Brain microvascular endothelial cell (primary cell): ENCODE results near the gene BACE1.

Source experiments
- DNase-seq: peaks from one replicate; pipeline ENCODE4 v3.0.0-alpha.2; 2020
- H3K27ac ChIP-seq: fragments of 250-450 bp; sonication (Bioruptor Pico); 2 replicates; pipeline ENCODE4 v1.5.1; 2020; ENCODE audit warnings: mild to moderate bottlenecking, moderate library complexity
- H3K27me3 ChIP-seq: fragments of 250-450 bp; sonication (Bioruptor Pico); replicated peaks from 2 replicates; pipeline ENCODE4 v1.5.1; 2020; ENCODE audit warnings: mild to moderate bottlenecking
- H3K36me3 ChIP-seq: fragments of 250-450 bp; sonication (Bioruptor Pico); replicated peaks from 2 replicates; pipeline ENCODE4 v1.5.1; 2020; ENCODE audit warnings: mild to moderate bottlenecking
- H3K4me3 ChIP-seq: 2 replicates; pipeline ENCODE4 v1.5.1; 2011; ENCODE audit warnings: low read depth, mild to moderate bottlenecking, control low read depth, low read length, moderate library complexity
- in situ Hi-C: cut with HindIII; loops from 2 replicates; pipeline ENCODE4 v1.10.0; 2017; ENCODE audit warnings: low sequenced_read_pairs, low pct_ligation_motif_present
- TF ChIP-seq, protein P1 (sequence below): IDR thresholded peaks from 2 replicates; pipeline ENCODE4 v1.5.1; 2011; ENCODE audit warnings: low read depth, mild to moderate bottlenecking, moderate library complexity, low read length, control low read depth, inconsistent platforms; ENCODE audit errors: missing control alignments

The BACE1 gene

DNA sequence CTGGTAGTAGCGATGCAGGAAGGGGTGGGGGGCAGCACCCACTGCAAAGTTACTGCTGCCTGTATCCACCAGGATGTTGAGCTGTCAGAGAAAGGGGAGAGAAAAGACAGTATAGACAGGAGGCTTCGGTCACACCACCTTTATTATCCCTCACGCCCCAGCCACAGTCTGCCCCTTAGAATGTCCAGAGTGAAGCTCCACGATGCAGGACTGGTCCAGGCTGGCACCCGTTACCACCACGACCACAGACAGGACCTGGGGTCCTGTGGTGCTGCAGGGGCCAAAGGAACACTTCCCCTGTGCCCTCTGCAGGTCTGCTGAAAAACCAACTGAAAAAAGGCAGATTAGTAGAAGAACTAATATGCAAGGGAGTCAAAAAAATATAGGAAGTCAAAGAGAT is 19.2 kb downstream of the BACE1 start:
- in situ Hi-C loops: no loop called here
- no peak for DNase-seq
- Histone ChIP-seq H3K27me3 (no peaks in the 10 kb centered on the region), H3K4me3 (no peak overlapping the region), H3K27ac (no peak overlapping the region), H3K36me3 (peaks cover 4% of the 10 kb centered on the region)
- TF ChIP-seq, protein P1, sequence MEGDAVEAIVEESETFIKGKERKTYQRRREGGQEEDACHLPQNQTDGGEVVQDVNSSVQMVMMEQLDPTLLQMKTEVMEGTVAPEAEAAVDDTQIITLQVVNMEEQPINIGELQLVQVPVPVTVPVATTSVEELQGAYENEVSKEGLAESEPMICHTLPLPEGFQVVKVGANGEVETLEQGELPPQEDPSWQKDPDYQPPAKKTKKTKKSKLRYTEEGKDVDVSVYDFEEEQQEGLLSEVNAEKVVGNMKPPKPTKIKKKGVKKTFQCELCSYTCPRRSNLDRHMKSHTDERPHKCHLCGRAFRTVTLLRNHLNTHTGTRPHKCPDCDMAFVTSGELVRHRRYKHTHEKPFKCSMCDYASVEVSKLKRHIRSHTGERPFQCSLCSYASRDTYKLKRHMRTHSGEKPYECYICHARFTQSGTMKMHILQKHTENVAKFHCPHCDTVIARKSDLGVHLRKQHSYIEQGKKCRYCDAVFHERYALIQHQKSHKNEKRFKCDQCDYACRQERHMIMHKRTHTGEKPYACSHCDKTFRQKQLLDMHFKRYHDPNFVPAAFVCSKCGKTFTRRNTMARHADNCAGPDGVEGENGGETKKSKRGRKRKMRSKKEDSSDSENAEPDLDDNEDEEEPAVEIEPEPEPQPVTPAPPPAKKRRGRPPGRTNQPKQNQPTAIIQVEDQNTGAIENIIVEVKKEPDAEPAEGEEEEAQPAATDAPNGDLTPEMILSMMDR: no peak

DNA sequence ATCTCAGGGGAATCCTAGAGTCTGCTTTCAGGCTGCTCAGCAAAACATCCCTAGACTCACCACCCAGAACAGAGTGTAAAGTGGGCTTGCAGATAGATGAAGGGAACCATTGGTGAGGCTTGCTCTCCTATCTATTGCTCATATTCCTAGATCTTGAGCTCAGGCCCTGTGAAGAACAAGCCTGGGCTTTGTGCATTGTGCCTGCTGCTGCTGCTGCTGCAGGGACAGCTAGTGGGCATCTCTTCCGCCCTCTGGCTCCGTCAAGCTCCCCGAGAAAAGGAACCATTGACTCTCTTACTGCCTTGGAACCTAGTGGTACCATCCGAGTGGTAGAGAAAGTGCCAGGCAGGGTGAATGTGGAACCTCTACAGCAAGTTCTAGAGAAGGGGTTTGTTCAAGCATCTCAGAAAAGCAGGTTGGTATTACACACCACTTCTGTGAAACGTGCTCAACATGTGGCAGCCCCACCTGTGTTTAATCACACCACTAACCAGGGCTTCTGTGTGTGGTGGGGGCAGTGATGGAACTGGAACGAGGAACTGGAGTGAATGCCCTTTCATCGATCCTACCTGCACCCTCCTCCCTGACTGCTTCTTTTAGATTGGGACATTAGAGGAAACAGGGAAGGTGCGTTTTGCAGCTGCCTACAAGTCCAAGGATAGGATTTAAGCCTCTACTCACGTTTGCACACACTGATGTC is 20.5 kb downstream of the BACE1 start:
- Histone ChIP-seq H3K27me3 (no peaks in the 10 kb centered on the region), H3K4me3 (no peak overlapping the region), H3K27ac (no peak overlapping the region), H3K36me3 (peaks cover 13% of the 10 kb centered on the region)
- no peak for DNase-seq
- in situ Hi-C loops: no loop called here
- TF ChIP-seq, protein P1: no peak

DNA sequence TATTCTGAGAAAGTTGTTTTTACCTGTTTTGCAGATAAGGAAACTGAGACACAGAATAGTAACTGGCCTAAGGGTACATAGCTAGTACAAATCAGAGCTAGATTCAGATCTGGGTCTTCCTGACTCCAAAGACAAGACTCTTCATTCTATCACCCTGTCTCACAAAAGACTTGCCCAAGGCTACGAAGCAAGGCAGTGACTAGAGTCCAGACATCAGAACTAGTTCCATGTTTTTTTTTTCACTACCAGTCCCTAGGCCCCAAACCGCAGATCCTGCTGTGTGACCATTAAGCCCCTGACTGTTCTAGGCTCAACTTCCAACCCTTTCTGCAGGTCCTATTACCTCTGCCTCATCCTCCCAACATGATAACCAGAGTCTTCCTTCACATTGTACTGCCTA is 23.4 kb downstream of the BACE1 start:
- no peaks in the 10 kb centered on the region for H3K27me3 ChIP-seq
- DNase-seq: no peak
- no peak overlapping the region for H3K27ac ChIP-seq
- peaks cover 29% of the 10 kb centered on the region for H3K36me3 ChIP-seq
- in situ Hi-C loops: no loop called here
- no peak overlapping the region for H3K4me3 ChIP-seq
- TF ChIP-seq, protein P1: no peak

DNA sequence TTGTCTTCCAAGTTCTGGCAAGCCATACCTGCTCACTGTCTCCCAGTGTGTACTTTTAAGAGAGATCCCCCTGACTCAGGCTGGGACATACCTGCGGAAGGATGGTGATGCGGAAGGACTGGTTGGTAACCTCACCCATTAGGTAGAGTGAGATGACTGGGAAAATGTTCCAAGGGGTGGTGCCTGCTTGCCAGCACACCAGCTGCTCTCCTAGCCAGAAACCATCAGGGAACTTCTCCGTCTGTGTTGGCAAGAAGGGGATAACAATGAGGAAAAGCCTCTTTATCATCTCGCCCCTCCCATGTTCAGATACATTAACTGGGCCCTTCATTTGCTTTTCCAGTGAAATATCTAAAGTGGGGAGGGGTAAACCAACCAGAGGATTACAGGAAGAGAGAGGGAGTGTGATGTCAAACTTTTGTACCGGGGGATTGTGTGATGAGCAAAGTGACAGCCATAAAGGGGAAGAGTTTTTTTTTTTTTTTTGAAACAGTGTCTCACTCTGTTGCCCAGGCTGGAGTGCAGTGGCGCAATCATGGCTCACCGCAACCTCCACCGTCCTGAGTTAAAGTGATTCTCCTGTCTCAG is 25.2 kb downstream of the BACE1 start, which contains the start of gene BACE1-AS:
Gene BACE1-AS, plus strand, starts transcription at position 538 of the 588 bp plus-strand sequence.
- in situ Hi-C loops: no loop called here
- TF ChIP-seq, protein P1: no peak
- H3K36me3 ChIP-seq: peaks cover 32% of the 10 kb centered on the region

DNA sequence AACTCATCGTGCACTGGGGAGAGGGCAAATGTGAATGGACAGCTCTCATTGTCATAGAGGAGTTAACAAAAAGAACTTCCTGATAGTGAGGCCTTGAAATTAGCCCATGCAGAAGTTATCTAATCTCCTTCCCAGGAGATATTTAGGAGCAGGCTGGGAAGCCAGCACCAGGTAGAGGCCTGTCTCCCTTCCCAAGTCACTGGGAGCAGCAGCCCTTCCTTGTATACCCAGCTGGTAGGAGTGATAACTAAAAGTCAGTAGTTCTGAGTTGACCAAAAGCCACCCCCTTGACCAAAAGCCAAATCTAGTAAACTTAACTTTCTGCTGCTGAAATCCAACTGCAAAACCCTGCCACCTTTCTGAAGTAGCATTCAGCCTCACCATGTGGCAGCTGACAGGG is 26.3 kb downstream of the BACE1 start:
- no peaks in the 10 kb centered on the region for H3K27me3 ChIP-seq
- no peak overlapping the region for H3K27ac ChIP-seq
- in situ Hi-C loops: no loop called here
- TF ChIP-seq, protein P1: no peak
- H3K36me3 ChIP-seq: peaks cover 43% of the 10 kb centered on the region
- no peak overlapping the region for H3K4me3 ChIP-seq
- DNase-seq: no peak

More for the DNA sequence above, 25.2 kb downstream of the BACE1 start, which contains the start of gene BACE1-AS:
- Histone ChIP-seq H3K4me3 (no peak within 1 kb of the TSS), H3K27ac (no peak within 1 kb of the TSS), H3K27me3 (no peaks in the 10 kb centered on the region)
- no peak for DNase-seq
